Measurements from ENCODE around the gene MYO5B.
"Not testable (repeated sequence)": the region's sequence is repeated elsewhere in the genome, so short reads cannot be mapped to it uniquely, and the experiment has no call there.

The MYO5B gene

GRCh38 chr18:49814147-49814499 lies 380.8 kb downstream of the MYO5B start:
- peak; percentile 67 for DNase-seq

- peak; percentile 83 for DNase-seq
These were observed 381.4 kb downstream of the MYO5B start, which contains the start of gene ACAA2 for GRCh38 chr18:49813319-49814146. TSS of gene ACAA2 (minus strand) at chr18:49813533. CDS start at chr18:49813484, 49 bp downstream.

GRCh38 chr18:49813069-49813318 lies 382.0 kb downstream of the MYO5B start:
- no peak for DNase-seq

GRCh38 chr18:49812286-49813068 lies 382.5 kb downstream of the MYO5B start:
- no peak for DNase-seq

- DNase-seq, result no peak
These were observed 383.6 kb downstream of the MYO5B start for GRCh38 chr18:49811151-49811938.

DNA sequence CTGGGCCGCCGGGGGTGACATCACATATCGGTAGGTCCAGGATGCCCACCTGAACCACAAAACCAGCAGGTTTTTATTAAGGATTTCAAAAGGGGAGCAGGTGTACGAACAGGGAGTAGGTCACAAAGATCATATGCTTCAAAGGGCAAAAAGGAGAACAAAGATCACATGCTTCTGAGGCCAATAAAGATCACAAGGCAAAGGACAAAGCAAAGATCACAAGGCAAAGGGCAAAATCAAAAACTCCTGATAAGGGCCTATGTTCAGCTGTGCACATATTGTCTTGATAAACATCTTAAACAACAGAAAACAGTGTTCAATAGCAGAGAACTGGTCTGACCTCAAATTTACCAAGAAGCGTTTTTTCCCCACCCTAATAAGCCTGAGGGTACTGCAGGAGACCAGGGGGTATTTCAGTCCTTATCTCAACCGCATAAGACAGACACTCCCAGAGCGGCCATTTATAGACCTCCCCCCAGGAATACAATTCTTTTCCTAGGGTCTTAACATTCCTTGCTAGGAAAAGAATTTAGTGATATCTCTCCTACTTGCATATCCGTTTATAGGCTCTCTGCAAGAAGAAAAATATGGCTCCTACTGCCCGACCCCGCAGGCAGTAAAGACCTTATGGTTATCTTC lies 386.3 kb downstream of the MYO5B start:
- DNase-seq, result not testable (repeated sequence)

DNA sequence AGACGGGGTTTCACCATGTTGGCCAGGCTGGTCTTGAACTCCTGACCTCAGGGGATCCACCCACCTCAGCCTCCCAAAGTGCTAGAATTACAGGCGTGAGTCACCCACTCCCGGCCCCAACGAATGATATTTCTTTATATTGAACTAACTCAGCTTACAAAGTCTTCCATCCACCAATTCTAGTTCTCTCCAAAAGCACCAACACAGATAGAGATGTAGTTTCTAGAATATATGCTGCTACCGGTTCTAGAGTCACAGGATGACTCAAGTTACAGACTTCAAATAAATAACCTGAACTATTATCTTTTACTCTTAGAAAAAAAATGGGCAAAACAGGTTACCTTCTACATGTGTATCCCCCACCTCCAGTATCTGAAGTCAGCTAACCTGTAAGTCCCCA lies 390.9 kb downstream of the MYO5B start:
- no peak for DNase-seq

DNA sequence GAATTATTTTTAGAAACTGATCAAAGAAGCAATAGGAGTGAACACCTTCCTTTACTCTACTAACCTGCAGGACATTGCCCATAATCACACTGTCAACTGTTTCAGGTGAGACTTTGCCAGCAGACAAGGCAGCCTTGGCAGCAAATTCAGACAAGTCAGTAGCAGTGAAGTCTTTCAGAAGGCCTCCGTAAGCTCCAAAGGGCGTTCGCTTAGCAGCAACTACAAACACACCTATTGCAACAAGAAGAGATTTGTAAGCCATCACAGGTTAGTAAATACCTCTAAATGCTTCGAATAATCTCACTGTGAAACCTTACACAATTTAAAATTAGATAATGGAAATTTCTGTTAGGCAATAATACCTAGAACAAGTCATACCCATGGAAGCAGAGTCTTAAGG lies 392.3 kb downstream of the MYO5B start:
- no peak for DNase-seq

- not testable (repeated sequence) for DNase-seq
These were observed 394.5 kb downstream of the MYO5B start for GRCh38 chr18:49800491-49800890.

DNA sequence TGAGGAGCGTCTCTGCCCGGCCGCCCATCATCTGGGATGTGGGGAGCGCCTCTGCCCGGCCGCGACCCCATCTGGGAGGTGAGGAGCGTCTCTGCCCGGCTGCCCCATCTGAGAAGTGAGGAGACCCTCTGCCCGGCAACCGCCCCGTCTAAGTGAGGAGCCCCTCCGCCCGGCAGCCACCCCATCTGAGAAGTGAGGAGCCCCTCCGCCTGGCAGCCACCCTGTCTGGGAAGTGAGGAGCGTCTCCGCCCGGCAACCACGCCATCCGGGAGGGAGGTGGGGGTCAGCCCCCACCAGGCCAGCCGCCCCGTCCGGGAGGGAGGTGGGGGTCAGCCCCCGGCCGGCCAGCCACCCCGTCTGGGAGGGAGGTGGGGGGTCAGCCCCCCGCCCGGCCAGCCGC lies 395.1 kb downstream of the MYO5B start:
- not testable (repeated sequence) for DNase-seq

DNA sequence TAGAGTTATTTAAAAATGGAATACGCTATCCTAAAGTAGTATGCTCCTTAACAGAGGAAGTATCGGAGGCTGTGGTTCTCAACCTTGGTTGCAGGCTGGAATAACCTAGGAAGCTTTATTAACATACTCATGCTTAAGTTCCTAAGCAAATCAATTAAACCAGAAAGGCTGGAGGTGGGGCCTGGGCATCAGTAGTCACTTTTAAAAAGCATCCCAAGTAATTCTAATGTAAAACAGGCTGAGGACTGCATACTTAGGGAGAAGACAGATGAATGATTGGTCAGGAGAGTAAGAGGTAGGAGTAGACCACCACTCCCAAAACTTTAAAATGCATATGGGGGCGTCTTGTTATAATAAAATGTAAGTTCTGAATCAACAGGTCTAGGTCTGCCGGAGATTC lies 396.9 kb downstream of the MYO5B start:
- DNase-seq, result no peak

- no peak for DNase-seq
These were observed 399.1 kb downstream of the MYO5B start for GRCh38 chr18:49795612-49796552.

DNA sequence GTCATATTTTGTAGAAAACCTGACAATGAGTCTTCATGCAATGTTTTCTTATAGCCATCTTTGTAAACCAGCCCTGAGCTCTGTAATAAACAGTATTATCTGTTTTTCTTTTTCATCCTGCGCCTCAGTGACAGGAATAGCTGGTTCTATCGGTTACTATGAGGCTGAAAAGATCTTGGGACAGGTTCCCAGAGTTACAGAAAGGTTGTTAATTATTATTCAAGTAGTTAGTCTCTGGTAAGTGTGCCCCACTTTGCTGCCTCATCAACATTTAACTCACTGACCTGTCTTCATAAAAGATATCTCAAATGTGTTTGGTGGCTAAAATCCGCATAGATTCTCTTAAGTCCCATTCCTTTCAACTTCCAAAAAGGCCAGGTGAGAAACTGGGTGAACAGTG lies 400.2 kb downstream of the MYO5B start:
- no peak for DNase-seq

DNA sequence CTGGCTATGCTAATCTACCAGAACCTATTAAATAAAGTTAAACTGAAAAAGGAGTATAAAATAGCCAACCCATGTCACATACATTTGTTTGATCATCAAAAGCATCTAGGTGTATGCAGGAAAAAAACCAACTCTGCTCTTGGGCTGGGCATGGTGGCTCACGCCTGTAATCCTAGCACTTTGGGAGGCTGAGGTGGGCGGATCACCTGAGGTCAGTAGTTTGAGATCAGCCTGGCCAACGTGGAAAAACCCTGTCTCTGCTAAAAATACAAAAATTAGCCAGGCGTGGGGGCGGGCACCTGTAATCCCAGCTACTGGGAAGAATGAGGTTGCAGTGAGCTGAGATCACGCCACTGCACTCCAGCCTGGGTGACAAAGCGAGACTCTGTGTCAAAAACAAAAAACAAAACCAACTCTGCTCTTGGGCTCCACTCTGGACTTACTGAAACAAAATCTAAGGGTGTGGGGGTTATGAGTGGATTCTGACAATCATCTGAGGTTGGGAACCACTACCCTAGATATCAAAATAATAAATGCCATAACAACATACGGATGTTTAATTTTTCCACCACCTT lies 405.3 kb downstream of the MYO5B start:
- DNase-seq, result not testable (repeated sequence)

- DNase-seq, result peak; percentile 13
These were observed 406.5 kb downstream of the MYO5B start for GRCh38 chr18:49788327-49788898.

GRCh38 chr18:49786019-49786720 lies 408.8 kb downstream of the MYO5B start:
- DNase-seq, result peak; percentile 44

DNA sequence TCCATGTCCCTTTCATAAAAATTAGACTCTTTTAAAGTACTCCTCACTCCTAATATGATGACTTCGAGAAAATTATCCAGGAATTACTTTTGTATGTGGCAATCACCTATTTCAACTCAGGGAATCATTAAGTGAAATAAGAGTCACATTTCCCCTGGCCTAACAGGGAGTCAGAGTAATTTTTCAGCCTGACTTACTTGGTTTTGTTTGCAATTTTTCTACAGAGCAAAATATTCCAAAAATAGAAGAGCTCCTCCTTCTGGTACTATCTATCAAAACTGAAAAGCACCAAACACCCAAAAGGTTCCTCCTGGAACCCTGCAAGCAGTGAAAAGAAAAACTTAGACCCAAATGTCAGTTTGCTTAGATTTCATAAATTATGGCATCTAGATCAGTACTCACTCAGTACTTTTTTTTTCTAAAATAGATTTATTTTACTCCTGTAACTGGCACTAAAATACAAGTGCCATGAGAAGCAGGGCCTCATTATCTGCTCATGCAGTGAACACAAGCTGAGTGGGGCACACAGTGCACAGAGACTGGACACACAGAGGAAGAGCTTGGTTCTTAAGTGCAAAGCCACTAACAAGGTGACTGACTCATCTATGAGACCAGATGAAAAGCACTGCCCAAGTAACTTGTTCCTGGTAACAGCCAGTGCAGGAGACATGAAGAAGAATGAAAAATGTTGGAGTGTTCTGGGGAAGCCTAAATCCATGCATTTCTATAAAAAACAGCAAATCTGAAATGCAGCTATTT lies 410.3 kb downstream of the MYO5B start:
- no peak for DNase-seq

GRCh38 chr18:49783631-49784030 lies 411.3 kb downstream of the MYO5B start:
- not testable (repeated sequence) for DNase-seq

GRCh38 chr18:49778826-49779465 lies 416.0 kb downstream of the MYO5B start:
- DNase-seq, result no peak
